ENCODE data around the gene TMEM158. TPM values are rescaled to one million over a fixed set of nuclear protein-coding genes. Genes with fewer than 3 reads are reported as not detected.

Gene TMEM158
- total RNA-seq, 2 experiments from 2014 or later: not detected

DNA sequence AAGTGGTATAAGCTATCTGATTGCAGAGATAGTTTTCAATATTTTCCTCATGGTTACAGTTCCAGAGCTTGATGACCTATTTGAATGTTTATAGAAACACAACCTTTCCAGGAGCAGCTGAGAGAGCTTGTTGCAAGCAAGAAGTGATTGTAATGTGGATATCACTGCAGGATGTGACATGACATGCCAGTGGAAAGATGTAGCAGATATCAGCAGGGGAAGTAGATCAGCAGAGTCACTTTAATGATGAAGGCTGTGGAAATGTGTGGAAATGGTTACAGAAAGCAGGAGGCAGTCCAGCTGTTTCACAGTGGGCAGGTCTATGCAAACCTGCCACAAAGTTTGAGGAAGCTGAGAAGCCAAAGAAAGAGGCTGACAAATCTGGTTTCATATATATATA lies 21.0 kb downstream of the TMEM158 start:
- TF ChIP-seq, protein P1, sequence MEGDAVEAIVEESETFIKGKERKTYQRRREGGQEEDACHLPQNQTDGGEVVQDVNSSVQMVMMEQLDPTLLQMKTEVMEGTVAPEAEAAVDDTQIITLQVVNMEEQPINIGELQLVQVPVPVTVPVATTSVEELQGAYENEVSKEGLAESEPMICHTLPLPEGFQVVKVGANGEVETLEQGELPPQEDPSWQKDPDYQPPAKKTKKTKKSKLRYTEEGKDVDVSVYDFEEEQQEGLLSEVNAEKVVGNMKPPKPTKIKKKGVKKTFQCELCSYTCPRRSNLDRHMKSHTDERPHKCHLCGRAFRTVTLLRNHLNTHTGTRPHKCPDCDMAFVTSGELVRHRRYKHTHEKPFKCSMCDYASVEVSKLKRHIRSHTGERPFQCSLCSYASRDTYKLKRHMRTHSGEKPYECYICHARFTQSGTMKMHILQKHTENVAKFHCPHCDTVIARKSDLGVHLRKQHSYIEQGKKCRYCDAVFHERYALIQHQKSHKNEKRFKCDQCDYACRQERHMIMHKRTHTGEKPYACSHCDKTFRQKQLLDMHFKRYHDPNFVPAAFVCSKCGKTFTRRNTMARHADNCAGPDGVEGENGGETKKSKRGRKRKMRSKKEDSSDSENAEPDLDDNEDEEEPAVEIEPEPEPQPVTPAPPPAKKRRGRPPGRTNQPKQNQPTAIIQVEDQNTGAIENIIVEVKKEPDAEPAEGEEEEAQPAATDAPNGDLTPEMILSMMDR (IDR thresholded peaks at IDR 0.05): no peak
- H3K9me3 ChIP-seq (ENCODE audit: control insufficient read depth in 1 of 2, insufficient read depth in 1 of 2, low read length in 2 of 2): no peaks in the 10 kb centered on the region
- no peaks in the 10 kb centered on the region for H3K36me3 Mint-ChIP-seq (ENCODE audit: low read depth)
- no peaks in the 10 kb centered on the region for H3K27me3 ChIP-seq (ENCODE audit: control insufficient read depth in 1 of 2, insufficient read depth in 2 of 2, low read length in 2 of 2)
- no peak overlapping the region for H3K27ac Mint-ChIP-seq
- no peak overlapping the region for H3K4me3 ChIP-seq (ENCODE audit: low read length)
- peaks cover 11% of the 10 kb centered on the region for H3K4me1 ChIP-seq (ENCODE audit: insufficient read depth, low read length)
- no peaks in the 10 kb centered on the region for H3K9me3 Mint-ChIP-seq
- ATAC-seq (ENCODE audit: poor library complexity) (no peak), DNase-seq (no peak)
- CTCF ChIA-PET: interaction anchor here (1.2 kb wide), 1 partner anchor 164 kb away, joined by 7 read pairs; no protein-coding TSS in a partner anchor
- no peaks in the 10 kb centered on the region for H3K36me3 ChIP-seq (ENCODE audit: insufficient read depth, low read length)
- no peak overlapping the region for H3K4me3 Mint-ChIP-seq
- peaks cover 15% of the 10 kb centered on the region for H3K4me1 Mint-ChIP-seq (ENCODE audit: low read depth)
- POLR2A ChIA-PET: no interaction called here
- intact Hi-C loops (cut with DNase I, micrococcal nuclease): loop anchor here in 1 of 2 experiments (5.0 kb wide), 1 partner anchor 38 kb away; no protein-coding TSS in a partner anchor
- H3K27ac ChIP-seq (ENCODE audit: low read depth in 1 of 2, low read length in 2 of 2): no peak overlapping the region
- H3K27me3 Mint-ChIP-seq: no peaks in the 10 kb centered on the region

DNA sequence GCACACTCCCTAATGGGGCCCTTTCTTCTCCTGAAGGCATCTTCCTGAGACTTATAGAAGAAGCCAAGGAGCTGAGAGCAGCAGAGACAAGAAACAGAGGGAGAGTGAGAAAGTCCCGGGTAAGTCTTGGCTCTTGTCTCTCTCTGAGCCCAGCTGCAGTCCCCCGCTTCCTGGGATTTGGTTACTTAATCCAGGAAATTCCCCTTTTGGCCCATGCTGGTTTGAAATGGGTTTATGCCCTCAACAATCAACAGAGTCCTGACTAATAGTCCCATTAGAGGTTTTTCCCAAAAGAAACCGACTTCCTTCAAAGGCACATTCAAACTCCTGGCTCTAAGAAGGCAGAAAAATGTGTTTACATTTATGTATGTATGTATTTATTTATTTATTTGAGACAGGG lies 22.0 kb downstream of the TMEM158 start:
- no peak for ATAC-seq (ENCODE audit: poor library complexity)
- intact Hi-C loops (cut with DNase I, micrococcal nuclease): no loop called here
- H3K27ac Mint-ChIP-seq: no peak overlapping the region
- peaks cover 15% of the 10 kb centered on the region for H3K4me1 Mint-ChIP-seq (ENCODE audit: low read depth)
- Histone ChIP-seq H3K4me3 (ENCODE audit: low read length) (no peak overlapping the region), H3K9me3 (ENCODE audit: control insufficient read depth in 1 of 2, insufficient read depth in 1 of 2, low read length in 2 of 2) (no peaks in the 10 kb centered on the region), H3K36me3 (ENCODE audit: insufficient read depth, low read length) (no peaks in the 10 kb centered on the region), H3K27me3 (ENCODE audit: control insufficient read depth in 1 of 2, insufficient read depth in 2 of 2, low read length in 2 of 2) (no peaks in the 10 kb centered on the region), H3K27ac (ENCODE audit: low read depth in 1 of 2, low read length in 2 of 2) (no peak overlapping the region), H3K4me1 (ENCODE audit: insufficient read depth, low read length) (peaks cover 11% of the 10 kb centered on the region)
- H3K9me3 Mint-ChIP-seq: no peaks in the 10 kb centered on the region
- H3K27me3 Mint-ChIP-seq: no peaks in the 10 kb centered on the region
- CTCF ChIA-PET: interaction anchor here (0.6 kb wide), 1 partner anchor 453 kb away, joined by 4 read pairs; no protein-coding TSS in a partner anchor
- TF ChIP-seq, protein P1 (IDR thresholded peaks at IDR 0.05): no peak
- DNase-seq: no peak
- POLR2A ChIA-PET: no interaction called here
- H3K4me3 Mint-ChIP-seq: no peak overlapping the region
- no peaks in the 10 kb centered on the region for H3K36me3 Mint-ChIP-seq (ENCODE audit: low read depth)

DNA sequence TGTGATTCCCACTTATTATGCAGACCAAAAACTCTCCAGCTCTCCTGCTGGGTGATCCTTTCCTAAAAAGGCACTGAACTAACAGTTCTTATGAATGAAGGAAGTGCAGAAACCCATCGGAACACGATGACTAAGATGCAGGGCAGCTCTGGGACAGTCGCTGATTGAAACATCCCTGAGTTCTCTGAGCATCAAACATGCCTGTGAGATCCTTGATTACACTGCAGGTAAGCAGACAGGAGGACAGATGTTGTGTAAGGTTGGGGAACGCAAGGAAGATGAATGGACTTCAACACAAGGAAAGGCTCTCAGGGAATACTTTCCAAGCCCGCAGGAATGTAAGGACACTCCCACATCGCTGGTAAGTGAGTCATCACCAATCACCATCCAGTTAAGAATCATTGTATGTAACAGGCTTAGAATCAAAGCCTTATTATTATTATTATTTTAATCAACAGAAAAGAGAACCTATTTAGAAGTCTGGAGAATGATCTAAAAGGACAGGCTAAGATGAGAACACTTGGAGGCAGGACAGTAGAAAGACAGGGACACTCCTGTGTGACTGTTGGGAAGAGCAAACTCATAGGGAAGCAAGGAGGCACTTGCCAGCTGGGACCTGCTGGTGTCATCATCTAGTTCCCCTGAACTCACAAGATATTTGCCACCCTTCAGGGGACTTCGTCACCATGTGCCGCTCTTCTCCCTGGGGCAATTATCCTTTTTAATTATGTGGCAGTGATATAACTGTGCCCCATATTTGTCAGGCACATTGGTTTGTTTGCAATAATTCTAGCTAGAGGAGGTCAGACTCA lies 26.0 kb downstream of the TMEM158 start:
- H3K27me3 ChIP-seq (ENCODE audit: control insufficient read depth in 1 of 2, insufficient read depth in 2 of 2, low read length in 2 of 2): peaks cover 0 to 3% of the 10 kb centered on the region in 2 experiments
- no peak for DNase-seq
- POLR2A ChIA-PET: interaction anchor here (0.7 kb wide), 1 partner anchor 1900 kb away, joined by 3 read pairs; no protein-coding TSS in a partner anchor
- CTCF ChIA-PET: no interaction called here
- H3K4me3 Mint-ChIP-seq: no peak overlapping the region
- H3K4me1 Mint-ChIP-seq (ENCODE audit: low read depth): no peaks in the 10 kb centered on the region
- H3K27ac Mint-ChIP-seq: no peak overlapping the region
- no peaks in the 10 kb centered on the region for H3K36me3 ChIP-seq (ENCODE audit: insufficient read depth, low read length)
- no peaks in the 10 kb centered on the region for H3K4me1 ChIP-seq (ENCODE audit: insufficient read depth, low read length)
- no peaks in the 10 kb centered on the region for H3K36me3 Mint-ChIP-seq (ENCODE audit: low read depth)
- no peaks in the 10 kb centered on the region for H3K9me3 Mint-ChIP-seq
- intact Hi-C loops (cut with DNase I, micrococcal nuclease): no loop called here
- H3K9me3 ChIP-seq (ENCODE audit: control insufficient read depth in 1 of 2, insufficient read depth in 1 of 2, low read length in 2 of 2): no peaks in the 10 kb centered on the region
- peaks cover 9% of the 10 kb centered on the region for H3K27me3 Mint-ChIP-seq
- ATAC-seq (ENCODE audit: poor library complexity): no peak
- H3K4me3 ChIP-seq (ENCODE audit: low read length): no peak overlapping the region
- no peak overlapping the region for H3K27ac ChIP-seq (ENCODE audit: low read depth in 1 of 2, low read length in 2 of 2)
- TF ChIP-seq, protein P1 (IDR thresholded peaks at IDR 0.05): no peak
